Endothelial cell of hepatic sinusoid (primary cell): Measurements from ENCODE around the gene SUMO4.

ENCODE experiments used
- in situ Hi-C: cut with HindIII; loops from 2 replicates; pipeline ENCODE4 v1.10.0; 2017; ENCODE audit warnings: low sequenced_read_pairs

SUMO4 gene

GRCh38 chr6:149389509-149390297 is 10.4 kb upstream of the SUMO4 start:
- in situ Hi-C loops, result no loop called here

DNA sequence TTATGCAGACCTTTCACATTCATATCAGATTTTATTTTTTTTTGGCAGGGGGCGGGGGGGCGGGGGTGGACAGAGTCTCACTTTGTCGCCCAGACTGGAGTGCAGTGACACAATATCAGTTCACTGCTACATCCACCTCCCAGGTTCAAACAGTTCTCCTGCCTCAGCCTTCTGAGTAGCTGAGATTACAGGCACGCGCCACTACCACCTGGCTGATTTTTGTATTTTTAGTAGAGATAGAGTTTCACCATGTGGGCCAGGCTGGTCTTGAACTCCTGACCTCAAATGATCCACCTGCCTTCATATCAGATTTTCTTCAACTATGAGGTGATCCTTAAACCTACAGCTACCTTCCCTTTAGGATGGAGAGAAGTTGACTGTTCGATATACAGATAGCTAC is 8.0 kb upstream of the SUMO4 start:
- in situ Hi-C loops, result no loop called here

GRCh38 chr6:149392535-149392934 is 7.5 kb upstream of the SUMO4 start:
- in situ Hi-C loops, result no loop called here

DNA sequence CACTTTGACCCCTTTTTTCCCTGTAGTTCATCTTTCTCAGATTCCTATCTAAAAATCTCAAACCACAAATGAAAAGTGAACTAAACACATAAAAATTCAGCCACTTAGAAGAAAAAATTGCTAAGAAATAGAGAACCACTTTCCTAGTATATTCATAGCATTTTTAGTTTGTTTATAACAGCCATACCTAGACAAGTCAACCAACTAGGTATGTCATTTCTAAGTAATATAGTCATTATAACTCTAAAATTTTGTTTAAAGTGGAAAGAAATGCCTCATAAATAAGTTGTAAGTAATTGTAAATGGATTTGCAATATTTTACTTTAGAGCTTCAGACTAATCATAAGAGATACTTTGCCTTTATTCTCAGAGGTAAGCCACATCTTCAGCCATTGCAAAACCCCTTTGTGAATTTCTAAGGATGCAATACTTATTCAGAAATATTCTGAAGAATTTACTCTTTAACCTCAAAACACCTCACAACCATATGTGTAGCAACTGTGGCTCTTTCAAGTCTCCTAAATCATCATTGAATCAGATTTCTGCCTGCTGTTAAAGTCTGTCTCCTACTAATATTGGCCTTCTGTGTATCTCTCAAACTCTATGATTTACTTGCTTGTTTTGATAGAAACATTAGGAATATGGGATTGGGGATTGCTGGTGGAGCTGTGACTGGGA is 6.9 kb upstream of the SUMO4 start:
- in situ Hi-C loops, result no loop called here

DNA sequence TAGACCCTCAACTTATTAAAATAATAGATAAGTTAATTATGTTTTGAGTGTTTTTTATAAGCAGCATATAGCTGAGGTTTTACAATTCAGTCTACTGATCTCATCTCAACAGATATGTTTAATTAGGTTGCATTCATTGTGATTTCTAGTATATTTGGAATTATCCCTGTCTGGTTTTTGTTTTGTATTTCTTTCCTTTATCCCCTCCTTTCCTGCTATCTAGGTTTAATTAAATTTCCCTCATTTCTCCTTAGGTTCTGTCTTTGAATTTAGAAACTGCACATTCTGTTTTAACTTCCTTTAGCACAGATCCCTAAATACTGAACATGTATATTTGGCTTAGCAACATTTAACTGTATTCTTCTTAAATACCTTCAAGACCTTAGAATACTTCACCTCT is 4.9 kb upstream of the SUMO4 start:
- in situ Hi-C loops, result no loop called here

- in situ Hi-C loops, result no loop called here
These were observed 2.7 kb upstream of the SUMO4 start for GRCh38 chr6:149397384-149397783.

- in situ Hi-C loops, result loop anchor here (25.0 kb wide), 1 partner anchor 241 kb away; no protein-coding TSS in a partner anchor
These were observed 3.5 kb downstream of the SUMO4 start for GRCh38 chr6:149403534-149403933.

GRCh38 chr6:149405823-149406765 is 6.0 kb downstream of the SUMO4 start:
- in situ Hi-C loops, result loop anchor here (25.0 kb wide), 1 partner anchor 244 kb away; no protein-coding TSS in a partner anchor

- in situ Hi-C loops, result loop anchor here (25.0 kb wide), 1 partner anchor 247 kb away; no protein-coding TSS in a partner anchor
These were observed 9.6 kb downstream of the SUMO4 start for GRCh38 chr6:149409617-149410016.

GRCh38 chr6:149410557-149410956 is 10.5 kb downstream of the SUMO4 start:
- in situ Hi-C loops, result loop anchor here (25.0 kb wide), 1 partner anchor 248 kb away; no protein-coding TSS in a partner anchor

DNA sequence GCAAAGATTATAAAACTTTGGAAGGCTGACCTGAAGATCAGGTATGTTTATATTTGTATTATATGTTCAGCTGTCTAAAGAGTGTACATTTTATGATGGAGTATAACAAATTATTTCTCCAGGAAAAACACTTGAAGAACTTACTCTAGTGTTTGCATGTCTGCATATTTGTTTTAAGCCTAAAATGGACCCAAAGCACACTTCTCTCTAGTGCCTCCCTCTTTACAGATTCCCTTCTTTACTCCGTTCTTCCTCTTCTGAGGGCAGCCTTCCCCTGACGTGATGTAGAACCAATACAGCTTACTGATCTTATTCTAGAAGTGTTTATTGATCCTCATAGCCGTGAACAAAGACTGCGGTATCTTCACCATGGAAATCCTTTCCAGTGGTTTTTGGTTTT is 13.9 kb downstream of the SUMO4 start:
- in situ Hi-C loops, result loop anchor here (25.0 kb wide), 1 partner anchor 252 kb away; no protein-coding TSS in a partner anchor

DNA sequence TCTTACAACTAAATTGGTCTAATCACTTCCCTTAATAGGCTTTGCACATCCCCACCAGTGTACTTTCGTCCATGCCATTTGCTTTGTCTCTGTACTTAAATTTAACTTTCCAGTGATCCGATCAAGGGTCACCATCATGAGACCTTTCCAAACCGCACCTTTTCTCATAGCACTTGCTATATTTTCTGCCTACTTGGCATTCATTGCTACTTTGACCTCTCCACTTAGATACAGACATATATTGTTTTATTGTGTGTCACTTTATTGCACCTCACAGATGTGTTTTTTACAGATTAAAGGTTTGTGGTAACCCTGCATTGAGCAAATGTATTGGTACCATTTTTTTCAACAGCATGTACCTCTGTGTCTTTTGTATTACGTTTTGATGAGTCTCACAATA is 14.8 kb downstream of the SUMO4 start:
- in situ Hi-C loops, result loop anchor here (25.0 kb wide), 1 partner anchor 253 kb away; no protein-coding TSS in a partner anchor

- in situ Hi-C loops, result loop anchor here (25.0 kb wide), 1 partner anchor 258 kb away; no protein-coding TSS in a partner anchor
These were observed 19.8 kb downstream of the SUMO4 start for GRCh38 chr6:149419696-149420404.

DNA sequence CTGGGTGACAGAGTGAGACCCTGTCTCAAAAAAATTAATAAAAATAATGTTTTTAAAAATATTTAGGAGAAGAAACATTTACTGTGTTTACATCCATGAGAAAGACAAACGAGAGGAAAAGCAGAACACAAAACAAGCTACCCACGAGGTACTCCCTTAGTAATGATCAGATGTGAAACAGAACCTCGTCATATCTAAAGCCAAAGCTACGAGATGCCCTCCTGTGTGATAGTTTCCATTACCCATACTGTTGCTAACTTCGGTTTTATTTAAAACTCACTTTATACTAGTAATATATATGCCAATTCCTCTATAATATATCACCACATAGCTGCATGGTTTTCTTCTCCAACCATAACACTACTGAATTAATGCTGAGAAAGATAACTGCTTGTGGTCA is 21.1 kb downstream of the SUMO4 start:
- in situ Hi-C loops, result loop anchor here (25.0 kb wide), 1 partner anchor 259 kb away; no protein-coding TSS in a partner anchor

DNA sequence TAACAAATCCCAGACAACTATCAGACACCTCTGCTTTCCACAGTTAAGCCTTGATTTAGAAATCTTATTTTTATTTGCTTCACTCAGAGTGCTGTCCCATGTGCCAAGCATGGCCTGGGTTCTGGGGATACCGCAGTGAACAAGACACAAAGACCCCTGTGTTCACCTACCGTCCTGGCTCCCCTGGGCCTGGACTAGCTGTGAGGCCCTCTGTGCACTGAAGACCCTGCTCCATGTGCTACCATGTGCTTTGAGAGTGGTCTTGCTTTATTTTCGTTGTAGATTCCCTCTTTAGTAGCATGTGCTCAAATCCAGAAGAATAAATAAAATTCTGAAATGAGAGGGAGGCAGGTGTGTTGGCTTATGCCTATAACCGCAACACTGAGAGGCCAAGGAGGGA is 22.5 kb downstream of the SUMO4 start:
- in situ Hi-C loops, result loop anchor here (25.0 kb wide), 1 partner anchor 260 kb away; no protein-coding TSS in a partner anchor

GRCh38 chr6:149423964-149424440 is 23.9 kb downstream of the SUMO4 start:
- in situ Hi-C loops, result loop anchor here (25.0 kb wide), 1 partner anchor 262 kb away; no protein-coding TSS in a partner anchor

- in situ Hi-C loops, result no loop called here
These were observed 25.2 kb downstream of the SUMO4 start for GRCh38 chr6:149425224-149425623.

- in situ Hi-C loops, result no loop called here
These were observed 25.7 kb downstream of the SUMO4 start for GRCh38 chr6:149425754-149426153.

GRCh38 chr6:149428606-149429005 is 28.5 kb downstream of the SUMO4 start:
- in situ Hi-C loops, result no loop called here
